H1 (cell line): ENCODE results near the gene CNTN6. TPM values are rescaled to one million over a fixed set of nuclear protein-coding genes. Genes with fewer than 3 reads are reported as not detected.

Source experiments
- CTCF ChIA-PET: fragments of 300-600 bp; sonication (Branson Sonifier 250); formaldehyde crosslinking; loops from one replicate; lab custom pipeline; 2021; ENCODE audit not compliant: partially characterized antibody; lab: Charles Lee
- POLR2A ChIA-PET: fragments of 300-600 bp; sonication (Branson Sonifier 250); formaldehyde crosslinking; loops from one replicate; lab custom pipeline; 2021; ENCODE audit warnings: inconsistent platforms; ENCODE audit not compliant: partially characterized antibody; lab: Charles Lee
- DNase-seq, 2 experiments: peaks; one replicate each; pipeline versions ENCODE4 v3.0.0 to v3.0.0-alpha.2; 2010 to 2022; ENCODE audit warnings: low spot score in 2 of 2, low read depth in 1 of 2, mixed read lengths in 1 of 2
- FAIRE-seq: peaks from 2 replicates; lab custom pipeline; 2011; peaks lifted over from hg19 to GRCh38; lab: Jason Lieb, UNC
- H2AFZ ChIP-seq: 2 replicates; pipeline ENCODE4 v1.8.1; 2012; ENCODE audit warnings: low read length, inconsistent platforms
- H2AK5ac ChIP-seq: 2 replicates; pipeline ENCODE4 v1.6.1; 2013; ENCODE audit warnings: low read depth, low read length
- H2BK120ac ChIP-seq: replicated peaks from 2 replicates; pipeline ENCODE3; 2013; ENCODE audit warnings: low read depth, low read length, inconsistent platforms
- H2BK12ac ChIP-seq: 2 replicates; pipeline ENCODE4 v1.6.1; 2013; ENCODE audit warnings: low read depth, low read length
- H2BK15ac ChIP-seq: 2 replicates; pipeline ENCODE4 v1.6.1; 2013; ENCODE audit warnings: low read length
- H2BK20ac ChIP-seq: 2 replicates; pipeline ENCODE4 v1.6.1; 2013; ENCODE audit warnings: low read length
- H2BK5ac ChIP-seq: 2 replicates; pipeline ENCODE4 v1.6.1; 2013; ENCODE audit warnings: low read depth, low read length
- H3K14ac ChIP-seq: 2 replicates; pipeline ENCODE4 v1.6.1; 2013; ENCODE audit warnings: inconsistent platforms; ENCODE audit not compliant: insufficient read length
- H3K18ac ChIP-seq: 2 replicates; pipeline ENCODE4 v1.6.1; 2013; ENCODE audit warnings: low read length; ENCODE audit errors: extremely low read depth
- H3K23ac ChIP-seq: 2 replicates; pipeline ENCODE4 v1.6.1; 2013; ENCODE audit warnings: inconsistent platforms; ENCODE audit not compliant: insufficient read length
- H3K23me2 ChIP-seq: 2 replicates; pipeline ENCODE4 v1.6.1; 2013; ENCODE audit warnings: low read depth, low read length
- H3K27ac ChIP-seq: 2 replicates; pipeline ENCODE4 v1.6.1; 2011; ENCODE audit warnings: low read depth, low read length, inconsistent platforms
- H3K27me3 ChIP-seq, 4 experiments: replicated peaks in 1 of 4; 1 replicate in 1 of 4; 2 replicates in 3 of 4; pipeline versions ENCODE4 v1.6.1 to v1.8.1; 2011 to 2013; ENCODE audit warnings: low read length in 3 of 4, mild to moderate bottlenecking in 3 of 4, inconsistent platforms in 2 of 4, mixed read lengths in 2 of 4, moderate library complexity in 1 of 4; ENCODE audit not compliant: control insufficient read depth in 3 of 4, insufficient read depth in 3 of 4; ENCODE audit errors: extremely low read depth in 1 of 4
- H3K36me3 ChIP-seq, 4 experiments: 2 replicates each; pipeline versions ENCODE4 v1.6.1 to v1.8.1; 2011 to 2013; ENCODE audit warnings: mild to moderate bottlenecking in 4 of 4, low read length in 3 of 4, moderate library complexity in 2 of 4, control low read depth in 1 of 4, inconsistent platforms in 1 of 4; ENCODE audit not compliant: insufficient read depth in 4 of 4, control insufficient read depth in 2 of 4
- H3K4ac ChIP-seq: replicated peaks from 2 replicates; pipeline ENCODE3; 2013; ENCODE audit warnings: low read length, low read depth, mixed read lengths, inconsistent platforms; ENCODE audit not compliant: insufficient read length
- H3K4me1 ChIP-seq, 4 experiments: replicated peaks in 1 of 4; 1 replicate in 1 of 4; 2 replicates in 3 of 4; pipeline versions ENCODE4 v1.6.1 to v1.8.1; 2011 to 2013; ENCODE audit warnings: low read length in 3 of 4, inconsistent platforms in 2 of 4, mixed read lengths in 1 of 4; ENCODE audit not compliant: insufficient read depth in 4 of 4, control insufficient read depth in 3 of 4
- H3K4me2 ChIP-seq, 2 experiments: 2 replicates each; pipeline versions ENCODE4 v1.6.1 to v1.8.1; 2011 to 2013; ENCODE audit warnings: low read depth in 2 of 2, low read length in 2 of 2, control low read depth in 1 of 2, inconsistent platforms in 1 of 2, mild to moderate bottlenecking in 1 of 2; ENCODE audit not compliant: insufficient read depth in 1 of 2
- H3K4me3 ChIP-seq, 4 experiments: fragments of 200-600, 300-600 bp in 1 of 4; sonication (generic), shearing (Covaris generic), sonication (Bioruptor Twin) in 1 of 4; 2 replicates each; pipeline versions ENCODE4 v1.5.1 to v1.8.1; 2011 to 2016; ENCODE audit warnings: low read length in 4 of 4, low read depth in 3 of 4, control low read depth in 2 of 4, inconsistent platforms in 2 of 4, mild to moderate bottlenecking in 2 of 4, mixed read lengths in 1 of 4, moderate library complexity in 1 of 4; ENCODE audit not compliant: insufficient read depth in 2 of 4; ENCODE audit errors: extremely low read depth in 1 of 4
- H3K56ac ChIP-seq: replicated peaks from 2 replicates; pipeline ENCODE3; 2013; ENCODE audit warnings: low read depth, mild to moderate bottlenecking, mixed read lengths, low read length, inconsistent platforms; ENCODE audit not compliant: insufficient read length
- H3K79me1 ChIP-seq: 2 replicates; pipeline ENCODE4 v1.6.1; 2013; ENCODE audit warnings: low read depth, low read length, control low read depth
- H3K79me2 ChIP-seq, 2 experiments: 2 replicates each; pipeline versions ENCODE4 v1.6.1 to v1.8.1; 2012 to 2013; ENCODE audit warnings: low read length in 2 of 2, mild to moderate bottlenecking in 2 of 2, inconsistent platforms in 1 of 2; ENCODE audit not compliant: insufficient read depth in 2 of 2, control insufficient read depth in 1 of 2
- H3K9ac ChIP-seq, 4 experiments: replicated peaks in 1 of 4; 1 replicate in 1 of 4; 2 replicates in 3 of 4; pipeline versions ENCODE4 v1.6.1 to v1.8.1; 2011 to 2013; ENCODE audit warnings: low read depth in 3 of 4, low read length in 3 of 4, control low read depth in 2 of 4, mild to moderate bottlenecking in 2 of 4, moderate library complexity in 2 of 4, inconsistent platforms in 1 of 4; ENCODE audit errors: extremely low read depth in 1 of 4
- H3K9me3 ChIP-seq, 2 experiments: 2 replicates each; pipeline versions ENCODE4 v1.6.1 to v1.8.1; 2012 to 2013; ENCODE audit warnings: mild to moderate bottlenecking in 2 of 2, moderate library complexity in 2 of 2, control low read depth in 1 of 2, inconsistent platforms in 1 of 2, low read depth in 1 of 2, low read length in 1 of 2, mixed read lengths in 1 of 2; ENCODE audit not compliant: insufficient read depth in 2 of 2
- H4K20me1 ChIP-seq, 2 experiments: replicated peaks in 1 of 2; 2 replicates each; pipeline versions ENCODE3 to v1.8.1; 2011 to 2013; ENCODE audit warnings: inconsistent platforms in 2 of 2, low read length in 2 of 2, mild to moderate bottlenecking in 1 of 2; ENCODE audit not compliant: insufficient read depth in 2 of 2, control insufficient read depth in 1 of 2
- H4K5ac ChIP-seq: 2 replicates; pipeline ENCODE4 v1.6.1; 2013; ENCODE audit warnings: low read length, low read depth, mixed read lengths, inconsistent platforms; ENCODE audit not compliant: insufficient read length
- H4K8ac ChIP-seq: 2 replicates; pipeline ENCODE4 v1.8.0; 2013; ENCODE audit warnings: mild to moderate bottlenecking, moderate library complexity, low read length, inconsistent platforms; ENCODE audit not compliant: insufficient read depth; ENCODE audit errors: extremely low read depth
- H4K91ac ChIP-seq: replicated peaks from 2 replicates; pipeline ENCODE3; 2013; ENCODE audit warnings: low read length, mixed read lengths, inconsistent platforms; ENCODE audit not compliant: insufficient read length
- BRCA1 ChIP-seq: IDR thresholded peaks from 2 replicates; pipeline ENCODE4 v1.6.1; 2012; ENCODE audit warnings: low read depth, low read length, improper control_type of control experiment
- CTCF ChIP-seq, 3 experiments: IDR thresholded peaks; 1 replicate in 2 of 3; 2 replicates in 1 of 3; pipeline versions ENCODE4 v1.5.1 to v1.6.1; 2011; ENCODE audit warnings: low read length in 3 of 3, mild to moderate bottlenecking in 3 of 3, inconsistent platforms in 2 of 3, low read depth in 1 of 3, moderate library complexity in 1 of 3; ENCODE audit not compliant: insufficient read depth in 1 of 3; ENCODE audit errors: control extremely low read depth in 1 of 3
- GABPA ChIP-seq: IDR thresholded peaks from 2 replicates; pipeline ENCODE4 v1.6.1; 2011; ENCODE audit warnings: mild to moderate bottlenecking, low read length, moderate library complexity, borderline replicate concordance; ENCODE audit not compliant: insufficient read depth
- GTF2F1 ChIP-seq: IDR thresholded peaks from 2 replicates; pipeline ENCODE4 v1.6.1; 2012; ENCODE audit warnings: low read depth, low read length, improper control_type of control experiment, borderline replicate concordance
- KDM5A ChIP-seq: fragments of 200-600 bp; IDR thresholded peaks from 2 replicates; pipeline ENCODE4 v1.7.1; 2012; ENCODE audit warnings: mild to moderate bottlenecking, low read length, inconsistent platforms, mixed read lengths
- POU5F1 ChIP-seq: IDR thresholded peaks from 2 replicates; pipeline ENCODE4 v1.6.1; 2011; ENCODE audit warnings: low read depth, mild to moderate bottlenecking, low read length, moderate library complexity
- SIRT6 ChIP-seq: IDR thresholded peaks from one replicate; pipeline ENCODE4 v1.7.1; 2012; ENCODE audit warnings: low read length, inconsistent platforms
- SP1 ChIP-seq: IDR thresholded peaks from 2 replicates; pipeline ENCODE4 v1.6.1; 2011; ENCODE audit warnings: low read depth, low read length
- TEAD4 ChIP-seq: IDR thresholded peaks from 2 replicates; pipeline ENCODE4 v1.6.1; 2012; ENCODE audit warnings: low read depth, low read length, inconsistent platforms, mixed read lengths
- WGBS, 2 experiments: shearing (Covaris generic) in 1 of 2; methylation state at CpG; one replicate each; pipeline versions ENCODE4 v1.1.6 to v1.1.7; 2013 to 2015; ENCODE audit warnings: low lambda C conversion rate in 2 of 2, mixed read lengths in 2 of 2, inconsistent platforms in 1 of 2, low coverage in 1 of 2, missing lambda C conversion rate in 1 of 2; ENCODE audit not compliant: insufficient replicate concordance in 2 of 2, insufficient coverage in 1 of 2, insufficient read length in 1 of 2; ENCODE audit errors: extremely low coverage in 1 of 2, missing lambda C conversion rate in 1 of 2; 5-methylcytosine and 5-hydroxymethylcytosine counted together
- polyA plus RNA-seq, 7 experiments: library from polyadenylated mRNA; depleted of rRNA in 3 of 7; stranded (reverse) in 5 of 7; unstranded in 2 of 7; fragments of >200 nt in 5 of 7; fragments of 200-250 nt in 2 of 7; gene quantifications; 1 replicate in 5 of 7; 2 replicates in 1 of 7; 4 replicates in 1 of 7; pipeline versions ENCODE4 v1.2.1 to v1.2.3, GENCODE V29; 2011 to 2013; ENCODE audit warnings: missing spikeins in 2 of 7, mixed read lengths in 2 of 7
- total RNA-seq: library from RNA; stranded (reverse); fragmentation: NEBNext Ultra II Directional; extraction: Animal tissue kit (Norgen Biotek cat#: 25700); gene quantifications from 2 replicates; pipeline ENCODE4 v1.2.1, GENCODE V29; 2021

The CNTN6 gene
- total and polyA plus RNA-seq, 2 of the 8 experiments (the other 6 are each of a cell fraction or from before 2014, with no cell fraction given) = not detected

- WGBS, 2 experiments = 100% methylated on average over 1 of the region's 1 CpG; no CpG with 5 or more reads in 1 of the 2 experiments
- no peak for FAIRE-seq
- H3K56ac ChIP-seq = no peak overlapping the region
- no peak overlapping the region for H2BK12ac ChIP-seq
- no peak overlapping the region for H3K4me2 ChIP-seq
- H3K4me1 ChIP-seq = no peaks in the 10 kb centered on the region
- no peaks in the 10 kb centered on the region for H3K36me3 ChIP-seq
- no peak overlapping the region for H2BK15ac ChIP-seq
- CTCF ChIA-PET = interaction anchor here (1.2 kb wide), 1 partner anchor 15 kb away, joined by 3 read pairs; no protein-coding TSS in a partner anchor
- no peak overlapping the region for H3K14ac ChIP-seq
- no peak overlapping the region for H3K27ac ChIP-seq
- H2AFZ ChIP-seq = no peak overlapping the region; the same call in 1 of the 2 replicates
- TF ChIP-seq GABPA = no peak
- no peak for TF ChIP-seq CTCF (IDR thresholded peaks at IDR 0.05; ENCODE audit: control extremely low read depth in 1 of 3, insufficient read depth in 1 of 3, low read depth in 1 of 3, low read length in 3 of 3)
- TF ChIP-seq TEAD4 = no peak
- no peak for TF ChIP-seq KDM5A
- no peak for TF ChIP-seq POU5F1
- no peak for TF ChIP-seq BRCA1
- TF ChIP-seq GTF2F1 = no peak
- no peak for TF ChIP-seq SP1
- TF ChIP-seq SIRT6 = no peak
- no peak overlapping the region for H3K9ac ChIP-seq
- no peaks in the 10 kb centered on the region; a peak in 1 of 7 replicates for H3K27me3 ChIP-seq
- H3K23me2 ChIP-seq = no peaks in the 10 kb centered on the region
- H4K5ac ChIP-seq = no peak overlapping the region
- no peak overlapping the region for H2BK5ac ChIP-seq
- no peaks in the 10 kb centered on the region for H3K79me1 ChIP-seq
- H3K18ac ChIP-seq = no peak overlapping the region
- no peaks in the 10 kb centered on the region for H3K79me2 ChIP-seq
- H4K20me1 ChIP-seq = no peaks in the 10 kb centered on the region
- no peak overlapping the region for H3K23ac ChIP-seq
- DNase-seq = no peak
- no peak overlapping the region for H4K8ac ChIP-seq
- H3K4ac ChIP-seq = no peak overlapping the region
- no peak overlapping the region for H3K4me3 ChIP-seq
- no peak overlapping the region for H2BK120ac ChIP-seq
- H4K91ac ChIP-seq = no peak overlapping the region
- H2AK5ac ChIP-seq = no peak overlapping the region
- POLR2A ChIA-PET = no interaction called here
- no peak overlapping the region for H2BK20ac ChIP-seq
- peaks cover 0 to 5% of the 10 kb centered on the region in 2 experiments; a peak in 1 of 4 replicates for H3K9me3 ChIP-seq
Measured at GRCh38 chr3:1200371-1200770, 107.5 kb downstream of the CNTN6 start.
